Heart left ventricle (tissue), 16 donors: Measurements from ENCODE around the gene ZNF792. TPM values are rescaled to one million over a fixed set of nuclear protein-coding genes. Genes with fewer than 3 reads are reported as not detected.
"Not testable (repeated sequence)": the region's sequence is repeated elsewhere in the genome, so short reads cannot be mapped to it uniquely, and the experiment has no call there.

Source experiments
- ATAC-seq, 4 donors: fragments of 200-7000 bp; cut with Tn5 transposase; one replicate each; pipeline ENCODE4 v1.9.1; 2020 to 2022; ENCODE audit warnings: moderate library complexity in 4 of 4, mild to moderate bottlenecking in 3 of 4, moderate number of reproducible peaks in 1 of 4
- DNase-seq, 5 donors: peaks; one replicate each; pipeline ENCODE4 v3.0.0-alpha.2; 2020
- H3K27ac ChIP-seq, 12 donors: fragments of 200-600 bp; sonication (generic) in 4 of 12; one replicate each; pipeline versions ENCODE4 v1.5.0 to v1.8.0; 2016 to 2022; ENCODE audit warnings: mild to moderate bottlenecking in 2 of 12
- H3K27me3 ChIP-seq, 9 donors: fragments of 200-600 bp; sonication (generic) in 2 of 9; one replicate each; pipeline versions ENCODE4 v1.5.1 to v1.8.0; 2016 to 2022; ENCODE audit warnings: mild to moderate bottlenecking in 3 of 9
- H3K36me3 ChIP-seq, 9 donors: fragments of 200-600 bp; sonication (generic) in 2 of 9; one replicate each; pipeline versions ENCODE4 v1.5.0 to v1.8.0; 2018 to 2022; ENCODE audit warnings: mild to moderate bottlenecking in 2 of 9
- H3K4me1 ChIP-seq, 12 donors: fragments of 200-600 bp; sonication (generic) in 4 of 12; one replicate each; pipeline versions ENCODE4 v1.5.0 to v1.8.0; 2016 to 2022; ENCODE audit warnings: mild to moderate bottlenecking in 3 of 12
- H3K4me3 ChIP-seq, 12 donors: fragments of 200-600 bp; sonication (generic) in 4 of 12; one replicate each; pipeline versions ENCODE4 v1.5.0 to v1.8.0; 2017 to 2022; ENCODE audit warnings: mild to moderate bottlenecking in 9 of 12, moderate library complexity in 4 of 12
- H3K9me3 ChIP-seq, 12 donors: fragments of 200-600 bp; sonication (generic) in 4 of 12; one replicate each; pipeline versions ENCODE4 v1.5.0 to v1.8.0; 2016 to 2022; ENCODE audit warnings: mild to moderate bottlenecking in 1 of 12
- POLR2A ChIP-seq, 2 donors: fragments of 450-650 bp; IDR thresholded peaks; one replicate each; pipeline ENCODE4 v1.6.1; 2017; ENCODE audit warnings: antibody characterized with exemption in 2 of 2, mild to moderate bottlenecking in 2 of 2, moderate library complexity in 2 of 2
- WGBS, 4 donors: extraction: QIAGEN DNeasy Blood & Tissue Kit in 2 of 4; methylation state at CpG; one replicate each; pipeline versions ENCODE4 v1.1.5 to v1.1.7; 2013 to 2018; 5-methylcytosine and 5-hydroxymethylcytosine counted together
- intact Hi-C, 10 donors: fragments of 100-400 bp; cut with DNase I; formaldehyde crosslinking; loops; one replicate each; pipeline versions ENCODE4 v1.11.1 to v1.14.2; 2022
- polyA plus RNA-seq, 2 donors: library from polyadenylated mRNA; stranded (reverse); fragments of 200-250 nt; gene quantifications; one replicate each; pipeline ENCODE4 v1.2.3, GENCODE V29; 2013
- total RNA-seq, 9 donors: library from RNA; depleted of rRNA in 2 of 9; stranded (reverse); fragments of >200 nt in 2 of 9; fragmentation: NEBNext Ultra II Directional in 3 of 9; extraction: Animal tissue kit (Norgen Biotek cat#: 25700) in 3 of 9; gene quantifications; one replicate each; pipeline versions ENCODE4 v1.1.0 to v1.2.4, GENCODE V29; 2016 to 2023
- TF ChIP-seq, protein P1 (sequence below), 12 donors: fragments of 200-600 bp; sonication (generic) in 4 of 12; IDR thresholded peaks; one replicate each; pipeline versions ENCODE4 v1.5.0 to v1.8.0; 2018 to 2022; ENCODE audit warnings: antibody characterized with exemption in 12 of 12, mild to moderate bottlenecking in 5 of 12
- donor health status: ischemic (EF 13 %, LVEDD 7.1; RV severe dilation, severe dysfunction).
- donor health status: healthy with polysubstance abuse.
- donor health status: DM: no; HTN: yes; CAD: no.
- donor health status: DM: no; HTN: no; CAD: no.
- donor health status: ischemic (EF 25% LVEDD 6.9; RV normal size, moderate dysfunction).
- donor health status: ischemic (EF 25% LVEDD 5.7; RV mildly dilated, moderate dysfunction).
- donor health status: healthy.
- donor health status: DM: yes; HTN: yes; CAD: no.
- donor health status: ischemic (EF 35%, LVEDD 5.7; RV mildly dilated, moderate dysfunction).
- donor health status: nonischemic (EF 11% LVEDD 7.7; RV severe dilation, severe dysfunction).
- donor health status: DM: yes; HTN: yes; CAD: no.
- donor health status: PGD.
- donor health status: ischemic (EF 29% LVEDD 5.4; RV normal size, mild dysfunction).
- donor health status: nonischemic (EF 23%, LVEDD 6.1; RV moderate dilation, normal function).

ZNF792 gene
- total and polyA plus RNA-seq, 11 donors = 1.3 to 8.2 (median 4.1) TPM

DNA sequence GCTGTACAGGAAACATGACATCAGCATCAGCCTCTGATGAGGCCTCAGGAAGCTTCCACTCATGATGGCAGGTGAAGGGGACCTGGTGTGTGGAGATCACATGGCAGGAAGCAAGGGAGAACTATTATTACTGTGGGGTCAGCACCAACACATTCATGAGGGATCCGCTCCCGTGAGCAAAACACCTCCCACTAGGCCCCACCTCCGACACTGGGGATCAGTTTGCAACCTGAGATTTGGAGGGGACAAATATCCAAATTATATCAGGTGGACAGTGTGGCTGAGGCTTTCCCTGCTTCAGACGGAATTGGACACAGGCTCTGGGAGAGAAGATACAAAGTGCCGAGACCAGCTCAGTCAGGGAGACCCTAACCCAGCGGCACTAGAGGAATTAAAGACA, 5.7 kb upstream of the ZNF792 start:
- no peak for DNase-seq
- H3K4me3 ChIP-seq = no peak overlapping the region

DNA sequence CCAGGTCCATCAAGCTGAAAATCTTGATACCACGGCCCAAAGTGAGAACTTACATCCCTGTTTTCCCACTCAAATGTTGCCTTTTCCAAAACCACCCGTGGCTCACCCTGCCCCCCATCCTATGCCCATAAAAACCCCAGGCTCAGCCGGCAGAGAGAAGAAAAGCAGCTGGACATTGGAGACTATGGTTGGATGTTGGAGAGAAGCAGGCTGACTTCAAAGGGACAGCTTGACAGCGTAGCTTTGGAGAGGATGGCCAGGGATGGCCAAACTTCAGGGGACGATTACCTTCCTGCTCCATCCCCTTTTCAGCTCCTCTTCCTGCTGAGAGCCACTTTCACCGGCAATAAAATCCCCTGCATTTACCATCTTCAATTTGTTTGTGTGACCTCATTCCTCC, 3.5 kb upstream of the ZNF792 start:
- H3K9me3 ChIP-seq = peaks cover 0 to 4% (median 0%) of the 10 kb centered on the region in 12 donors
- no peaks in the 10 kb centered on the region for H3K36me3 ChIP-seq
- H3K27me3 ChIP-seq = no peaks in the 10 kb centered on the region
- DNase-seq (no peak), ATAC-seq (no peak)
- intact Hi-C loops = no loop called here
- no peak overlapping the region for H3K4me3 ChIP-seq
- no peak overlapping the region for H3K27ac ChIP-seq
- 77 to 84% (median 79%) methylated on average over 5 to 6 of the region's 6 CpGs for whole genome bisulfite sequencing, 4 donors
- TF ChIP-seq POLR2A (IDR thresholded peaks at IDR 0.05) = no peak
- TF ChIP-seq, protein P1, sequence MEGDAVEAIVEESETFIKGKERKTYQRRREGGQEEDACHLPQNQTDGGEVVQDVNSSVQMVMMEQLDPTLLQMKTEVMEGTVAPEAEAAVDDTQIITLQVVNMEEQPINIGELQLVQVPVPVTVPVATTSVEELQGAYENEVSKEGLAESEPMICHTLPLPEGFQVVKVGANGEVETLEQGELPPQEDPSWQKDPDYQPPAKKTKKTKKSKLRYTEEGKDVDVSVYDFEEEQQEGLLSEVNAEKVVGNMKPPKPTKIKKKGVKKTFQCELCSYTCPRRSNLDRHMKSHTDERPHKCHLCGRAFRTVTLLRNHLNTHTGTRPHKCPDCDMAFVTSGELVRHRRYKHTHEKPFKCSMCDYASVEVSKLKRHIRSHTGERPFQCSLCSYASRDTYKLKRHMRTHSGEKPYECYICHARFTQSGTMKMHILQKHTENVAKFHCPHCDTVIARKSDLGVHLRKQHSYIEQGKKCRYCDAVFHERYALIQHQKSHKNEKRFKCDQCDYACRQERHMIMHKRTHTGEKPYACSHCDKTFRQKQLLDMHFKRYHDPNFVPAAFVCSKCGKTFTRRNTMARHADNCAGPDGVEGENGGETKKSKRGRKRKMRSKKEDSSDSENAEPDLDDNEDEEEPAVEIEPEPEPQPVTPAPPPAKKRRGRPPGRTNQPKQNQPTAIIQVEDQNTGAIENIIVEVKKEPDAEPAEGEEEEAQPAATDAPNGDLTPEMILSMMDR (IDR thresholded peaks at IDR 0.05) = no peak
- H3K4me1 ChIP-seq = peaks cover 0 to 14% (median 6%) of the 10 kb centered on the region in 12 donors

More for the DNA sequence above, 5.7 kb upstream of the ZNF792 start:
- WGBS, 4 donors = 95 to 100% (median 95%) methylated on average over 6 of the region's 6 CpGs
- H3K36me3 ChIP-seq = no peaks in the 10 kb centered on the region
- no peak overlapping the region for H3K27ac ChIP-seq
- no peaks in the 10 kb centered on the region for H3K27me3 ChIP-seq
- TF ChIP-seq, protein P1 (IDR thresholded peaks at IDR 0.05) = no peak
- no peak for TF ChIP-seq POLR2A (IDR thresholded peaks at IDR 0.05)
- H3K9me3 ChIP-seq = peaks cover 0 to 4% (median 0%) of the 10 kb centered on the region in 12 donors
- H3K4me1 ChIP-seq = peaks cover 0 to 12% (median 0%) of the 10 kb centered on the region in 12 donors
- intact Hi-C loops = loop anchor here in 4 of 10 donors (5.0 kb wide), 2 partner anchors 123 to 168 kb away; partner anchors contain the start of genes FXYD1 (in 1 of the 4) and LGI4 (in 1 of the 4)
- no peak for ATAC-seq

DNA sequence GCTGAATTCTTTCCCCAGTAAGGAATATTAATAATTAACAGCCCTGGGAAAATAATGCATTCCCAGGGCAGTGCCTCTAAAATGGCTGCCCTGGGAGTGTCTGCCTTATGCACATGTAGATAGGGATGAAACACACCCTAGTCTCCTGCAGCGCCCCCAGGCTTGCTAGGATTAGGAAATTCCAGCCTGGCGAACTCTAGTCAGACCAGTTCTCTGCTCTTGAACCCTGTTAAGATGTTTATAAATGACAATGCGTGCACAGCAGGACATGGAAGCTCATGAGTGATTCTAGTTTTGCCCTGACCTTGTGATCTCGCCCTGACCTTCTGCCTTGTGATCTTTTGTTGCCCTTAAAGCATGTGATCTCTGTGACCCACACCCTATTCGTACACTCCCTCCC, 1.5 kb upstream of the ZNF792 start:
- H3K27me3 ChIP-seq, ATAC-seq, DNase-seq, H3K4me3 ChIP-seq, H3K27ac ChIP-seq, intact Hi-C loops: not testable (repeated sequence)
- WGBS, 4 donors = 75 to 92% (median 87%) methylated on average over 5 of the region's 5 CpGs
- peaks cover 0 to 28% (median 13%) of the 10 kb centered on the region in 12 donors for H3K4me1 ChIP-seq
- peaks cover 0 to 14% (median 1%) of the 10 kb centered on the region in 9 donors for H3K36me3 ChIP-seq
- H3K9me3 ChIP-seq = peaks cover 0 to 23% (median 9%) of the 10 kb centered on the region in 12 donors

DNA sequence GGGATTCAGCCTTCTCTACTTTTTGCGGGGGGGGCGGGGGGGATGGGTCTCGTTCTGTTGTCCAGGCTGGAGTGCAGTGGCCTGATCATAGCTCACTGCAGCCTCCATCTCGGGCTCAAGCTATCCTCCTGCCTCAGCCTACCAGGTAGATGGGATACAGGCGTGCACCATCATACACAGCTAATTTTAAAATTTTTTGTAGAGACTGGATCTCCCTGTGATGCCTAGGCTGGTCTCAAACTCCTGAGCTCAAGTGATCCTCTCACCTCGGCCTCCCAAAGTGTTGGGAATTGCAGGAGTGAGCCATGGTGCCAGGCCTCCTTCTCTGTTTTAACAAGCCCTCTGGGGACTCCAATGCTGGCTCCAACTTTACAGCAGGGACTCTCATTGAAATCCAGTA, 569 bp upstream of the ZNF792 start:
- TF ChIP-seq, protein P1 (IDR thresholded peaks at IDR 0.05) = no peak
- TF ChIP-seq POLR2A (IDR thresholded peaks at IDR 0.05) = no peak
- intact Hi-C loops = no loop called here
- no peak overlapping the region for H3K27ac ChIP-seq
- whole genome bisulfite sequencing, 4 donors = 57 to 73% (median 61%) methylated on average over 3 to 6 of the region's 6 CpGs
- H3K36me3 ChIP-seq = peaks cover 0 to 23% (median 10%) of the 10 kb centered on the region in 9 donors
- H3K9me3 ChIP-seq = peaks cover 0 to 32% (median 18%) of the 10 kb centered on the region in 12 donors
- H3K4me3 ChIP-seq = peak overlapping the region in 8 of 12 donors; percentile 66 to 99 (median 97)
- ATAC-seq (no peak), DNase-seq (no peak)
- H3K27me3 ChIP-seq = no peaks in the 10 kb centered on the region
- H3K4me1 ChIP-seq = peaks cover 0 to 28% (median 13%) of the 10 kb centered on the region in 12 donors
